ENCODE measurements around the gene MDN1. TPM values are rescaled to one million over a fixed set of nuclear protein-coding genes. Genes with fewer than 3 reads are reported as not detected.

Gene MDN1
- total and polyA plus RNA-seq, 2 of the 13 experiments (the other 11 are each of a cell fraction or from before 2014, with no cell fraction given): 18.8 to 52.9 TPM

- TF ChIP-seq, protein P1, sequence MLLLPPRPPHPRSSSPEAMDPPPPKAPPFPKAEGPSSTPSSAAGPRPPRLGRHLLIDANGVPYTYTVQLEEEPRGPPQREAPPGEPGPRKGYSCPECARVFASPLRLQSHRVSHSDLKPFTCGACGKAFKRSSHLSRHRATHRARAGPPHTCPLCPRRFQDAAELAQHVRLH (CRISPR knock-in tag; IDR thresholded peaks at IDR 0.05; ENCODE audit: borderline replicate concordance, low read depth): no peak
- TF ChIP-seq, protein P2, sequence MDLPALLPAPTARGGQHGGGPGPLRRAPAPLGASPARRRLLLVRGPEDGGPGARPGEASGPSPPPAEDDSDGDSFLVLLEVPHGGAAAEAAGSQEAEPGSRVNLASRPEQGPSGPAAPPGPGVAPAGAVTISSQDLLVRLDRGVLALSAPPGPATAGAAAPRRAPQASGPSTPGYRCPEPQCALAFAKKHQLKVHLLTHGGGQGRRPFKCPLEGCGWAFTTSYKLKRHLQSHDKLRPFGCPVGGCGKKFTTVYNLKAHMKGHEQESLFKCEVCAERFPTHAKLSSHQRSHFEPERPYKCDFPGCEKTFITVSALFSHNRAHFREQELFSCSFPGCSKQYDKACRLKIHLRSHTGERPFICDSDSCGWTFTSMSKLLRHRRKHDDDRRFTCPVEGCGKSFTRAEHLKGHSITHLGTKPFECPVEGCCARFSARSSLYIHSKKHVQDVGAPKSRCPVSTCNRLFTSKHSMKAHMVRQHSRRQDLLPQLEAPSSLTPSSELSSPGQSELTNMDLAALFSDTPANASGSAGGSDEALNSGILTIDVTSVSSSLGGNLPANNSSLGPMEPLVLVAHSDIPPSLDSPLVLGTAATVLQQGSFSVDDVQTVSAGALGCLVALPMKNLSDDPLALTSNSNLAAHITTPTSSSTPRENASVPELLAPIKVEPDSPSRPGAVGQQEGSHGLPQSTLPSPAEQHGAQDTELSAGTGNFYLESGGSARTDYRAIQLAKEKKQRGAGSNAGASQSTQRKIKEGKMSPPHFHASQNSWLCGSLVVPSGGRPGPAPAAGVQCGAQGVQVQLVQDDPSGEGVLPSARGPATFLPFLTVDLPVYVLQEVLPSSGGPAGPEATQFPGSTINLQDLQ (CRISPR knock-in tag; IDR thresholded peaks at IDR 0.05): no peak
- peak; percentile 62 for TF ChIP-seq STAG1 (CRISPR knock-in tag; IDR thresholded peaks at IDR 0.05)
- TF ChIP-seq ZNF605 (CRISPR knock-in tag; IDR thresholded peaks at IDR 0.05): no peak
- peak; percentile 30; the same call in 1 of the 2 replicates for TF ChIP-seq SAP130 (CRISPR knock-in tag; IDR thresholded peaks at IDR 0.05; ENCODE audit: low read depth)
- TF ChIP-seq ZNF781 (CRISPR knock-in tag; IDR thresholded peaks at IDR 0.05; ENCODE audit: borderline replicate concordance, not compliant biosample characterization): no peak
- peak; percentile 46 for TF ChIP-seq XRCC5 (optimal IDR thresholded peaks at IDR 0.05; ENCODE audit: low read length)
- TF ChIP-seq LBX2 (CRISPR knock-in tag; IDR thresholded peaks at IDR 0.05; ENCODE audit: borderline replicate concordance): no peak
- TF ChIP-seq KDM3A (CRISPR knock-in tag; IDR thresholded peaks at IDR 0.05; ENCODE audit: low read depth): no peak
- TF ChIP-seq IRF2 (CRISPR knock-in tag; IDR thresholded peaks at IDR 0.05): peak; percentile 44; the same call in 1 of the 2 replicates
- TF ChIP-seq SP4 (CRISPR knock-in tag; IDR thresholded peaks at IDR 0.05): no peak
- TF ChIP-seq ZNF772 (CRISPR knock-in tag; IDR thresholded peaks at IDR 0.05): no peak
- TF ChIP-seq ZNF547 (CRISPR knock-in tag; IDR thresholded peaks at IDR 0.05): no peak
- no peak for TF ChIP-seq MXD4 (CRISPR knock-in tag; IDR thresholded peaks at IDR 0.05)
- TF ChIP-seq, protein P3, sequence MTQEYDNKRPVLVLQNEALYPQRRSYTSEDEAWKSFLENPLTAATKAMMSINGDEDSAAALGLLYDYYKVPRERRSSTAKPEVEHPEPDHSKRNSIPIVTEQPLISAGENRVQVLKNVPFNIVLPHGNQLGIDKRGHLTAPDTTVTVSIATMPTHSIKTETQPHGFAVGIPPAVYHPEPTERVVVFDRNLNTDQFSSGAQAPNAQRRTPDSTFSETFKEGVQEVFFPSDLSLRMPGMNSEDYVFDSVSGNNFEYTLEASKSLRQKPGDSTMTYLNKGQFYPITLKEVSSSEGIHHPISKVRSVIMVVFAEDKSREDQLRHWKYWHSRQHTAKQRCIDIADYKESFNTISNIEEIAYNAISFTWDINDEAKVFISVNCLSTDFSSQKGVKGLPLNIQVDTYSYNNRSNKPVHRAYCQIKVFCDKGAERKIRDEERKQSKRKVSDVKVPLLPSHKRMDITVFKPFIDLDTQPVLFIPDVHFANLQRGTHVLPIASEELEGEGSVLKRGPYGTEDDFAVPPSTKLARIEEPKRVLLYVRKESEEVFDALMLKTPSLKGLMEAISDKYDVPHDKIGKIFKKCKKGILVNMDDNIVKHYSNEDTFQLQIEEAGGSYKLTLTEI (CRISPR knock-in tag; conservative IDR thresholded peaks at IDR 0.05): no peak
- TF ChIP-seq SMC3 (IDR thresholded peaks at IDR 0.05; ENCODE audit: low read length): peak; percentile 55
- TF ChIP-seq TBX2 (CRISPR knock-in tag; IDR thresholded peaks at IDR 0.05; ENCODE audit: borderline replicate concordance): 0 out of 2 replicates have a peak, but pooled peaks have one; percentile 24
- TF ChIP-seq HOXD1 (CRISPR knock-in tag; IDR thresholded peaks at IDR 0.05): no peak
- peak; percentile 76 for TF ChIP-seq CTCF (CRISPR knock-in tag; IDR thresholded peaks at IDR 0.05)
- no peak for TF ChIP-seq HOXA7 (CRISPR knock-in tag; IDR thresholded peaks at IDR 0.05)
- no peak for TF ChIP-seq SIN3A (IDR thresholded peaks at IDR 0.05; ENCODE audit: borderline replicate concordance, low read depth, low read length)
Measured at GRCh38 chr6:89792881-89793280, 26.7 kb downstream of the MDN1 start (continued).

Measured in HepG2 (cell line).